Measurements from ENCODE around the gene SLIT1. TPM values are rescaled to one million over a fixed set of nuclear protein-coding genes. Genes with fewer than 3 reads are reported as not detected.

The SLIT1 gene
- total and polyA plus RNA-seq, 2 experiments from 2014 or later = not detected

GRCh38 chr10:97229322-97230015, 43.7 kb upstream of the SLIT1 start:
- H3K27ac ChIP-seq = peak overlapping the region; percentile 31
- H3K79me2 ChIP-seq (ENCODE audit: insufficient read depth) = no peaks in the 10 kb centered on the region
- in situ Hi-C loops (cut with MboI) = no loop called here
- H3K4me3 ChIP-seq = no peak overlapping the region
- no peaks in the 10 kb centered on the region for H3K9me2 ChIP-seq (ENCODE audit: insufficient read depth)
- H4K20me1 ChIP-seq (ENCODE audit: insufficient read depth) = no peaks in the 10 kb centered on the region
- peaks cover 28% of the 10 kb centered on the region for H3K4me1 ChIP-seq (ENCODE audit: insufficient read depth)
- no peaks in the 10 kb centered on the region for H3K36me3 ChIP-seq (ENCODE audit: low read depth)
- no peak overlapping the region for H3K4me2 ChIP-seq (ENCODE audit: unreplicated experiment)
- peaks cover 23% of the 10 kb centered on the region; the same call in 1 of the 2 replicates for H3F3A ChIP-seq (ENCODE audit: insufficient read depth)
- peak; percentile 52 for DNase-seq
- no peaks in the 10 kb centered on the region for H3K9me3 ChIP-seq (ENCODE audit: low read depth)
- no peak overlapping the region for H2AFZ ChIP-seq
- TF ChIP-seq EZH2phosphoT487 (IDR thresholded peaks at IDR 0.05; ENCODE audit: insufficient read depth, low read depth) = no peak
- no peak for TF ChIP-seq EZH2 (IDR thresholded peaks at IDR 0.05; ENCODE audit: insufficient read depth, poor library complexity, severe bottlenecking)
- 90 to 94% methylated on average over 1 of the region's 1 CpG for WGBS, 2 experiments (ENCODE audit: low coverage in 1 of 2, low lambda C conversion rate in 2 of 2, missing lambda C conversion rate in 2 of 2)
- no peaks in the 10 kb centered on the region for H3K27me3 ChIP-seq (replicated peaks; ENCODE audit: insufficient read depth)
- no peak overlapping the region for H3K9ac ChIP-seq

DNA sequence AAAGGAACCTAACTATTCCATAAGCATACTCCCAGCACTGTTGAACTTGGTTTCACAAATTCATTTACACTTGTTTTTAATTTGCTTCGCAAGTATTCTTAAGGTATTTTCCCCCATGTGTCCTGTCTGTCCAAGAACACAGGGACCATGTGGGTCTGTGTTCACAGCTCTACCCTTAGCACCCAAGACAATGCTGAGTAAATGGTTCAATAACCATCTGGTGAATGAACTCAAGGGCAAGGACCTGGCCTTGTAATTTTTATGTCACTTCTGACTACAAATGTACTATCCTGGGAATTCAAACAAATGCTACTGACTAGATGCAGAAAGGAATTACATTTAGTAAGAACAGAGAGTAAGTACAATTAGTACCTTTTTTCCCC, 43.0 kb upstream of the SLIT1 start:
- no peak for TF ChIP-seq EZH2phosphoT487 (IDR thresholded peaks at IDR 0.05; ENCODE audit: insufficient read depth, low read depth)
- no peak for TF ChIP-seq EZH2 (IDR thresholded peaks at IDR 0.05; ENCODE audit: insufficient read depth, poor library complexity, severe bottlenecking)
- Histone ChIP-seq H3K27me3 (replicated peaks; ENCODE audit: insufficient read depth) (no peaks in the 10 kb centered on the region), H3K4me2 (ENCODE audit: unreplicated experiment) (no peak overlapping the region), H3K4me3 (no peak overlapping the region), H3K9me2 (ENCODE audit: insufficient read depth) (no peaks in the 10 kb centered on the region), H2AFZ (no peak overlapping the region), H3F3A (ENCODE audit: insufficient read depth) (peaks cover 23% of the 10 kb centered on the region; the same call in 1 of the 2 replicates), H3K9ac (no peak overlapping the region), H3K9me3 (ENCODE audit: low read depth) (no peaks in the 10 kb centered on the region), H3K27ac (no peak overlapping the region), H3K79me2 (ENCODE audit: insufficient read depth) (no peaks in the 10 kb centered on the region), H3K4me1 (ENCODE audit: insufficient read depth) (peaks cover 30% of the 10 kb centered on the region), H3K36me3 (ENCODE audit: low read depth) (no peaks in the 10 kb centered on the region), H4K20me1 (ENCODE audit: insufficient read depth) (no peaks in the 10 kb centered on the region)
- WGBS, 2 experiments (ENCODE audit: low coverage in 1 of 2, low lambda C conversion rate in 2 of 2, missing lambda C conversion rate in 2 of 2) = 97 to 100% methylated on average over 1 of the region's 1 CpG
- in situ Hi-C loops (cut with MboI) = no loop called here
- no peak for DNase-seq

- in situ Hi-C loops (cut with MboI) = no loop called here
- no peaks in the 10 kb centered on the region for H3K9me2 ChIP-seq (ENCODE audit: insufficient read depth)
- H3K4me3 ChIP-seq = no peak overlapping the region
- H3K9ac ChIP-seq = no peak overlapping the region
- TF ChIP-seq EZH2phosphoT487 (IDR thresholded peaks at IDR 0.05; ENCODE audit: insufficient read depth, low read depth) (no peak), EZH2 (IDR thresholded peaks at IDR 0.05; ENCODE audit: insufficient read depth, poor library complexity, severe bottlenecking) (no peak)
- WGBS, 2 experiments (ENCODE audit: low coverage in 1 of 2, low lambda C conversion rate in 2 of 2, missing lambda C conversion rate in 2 of 2) = 94 to 95% methylated on average over 3 of the region's 3 CpGs
- no peaks in the 10 kb centered on the region for H3K27me3 ChIP-seq (replicated peaks; ENCODE audit: insufficient read depth)
- H3K9me3 ChIP-seq (ENCODE audit: low read depth) = no peaks in the 10 kb centered on the region
- DNase-seq = no peak
- H3K27ac ChIP-seq = no peak overlapping the region
- no peaks in the 10 kb centered on the region for H3K79me2 ChIP-seq (ENCODE audit: insufficient read depth)
- H3K4me2 ChIP-seq (ENCODE audit: unreplicated experiment) = no peak overlapping the region
- peaks cover 23% of the 10 kb centered on the region; the same call in 1 of the 2 replicates for H3F3A ChIP-seq (ENCODE audit: insufficient read depth)
- peaks cover 30% of the 10 kb centered on the region for H3K4me1 ChIP-seq (ENCODE audit: insufficient read depth)
- no peak overlapping the region for H2AFZ ChIP-seq
- H4K20me1 ChIP-seq (ENCODE audit: insufficient read depth) = no peaks in the 10 kb centered on the region
- H3K36me3 ChIP-seq (ENCODE audit: low read depth) = no peaks in the 10 kb centered on the region
These were observed 42.5 kb upstream of the SLIT1 start for GRCh38 chr10:97228130-97228774.

GRCh38 chr10:97226398-97226797, 40.6 kb upstream of the SLIT1 start:
- Histone ChIP-seq H3K4me1 (ENCODE audit: insufficient read depth) (peaks cover 30% of the 10 kb centered on the region), H3K27ac (no peak overlapping the region), H3K4me3 (no peak overlapping the region), H4K20me1 (ENCODE audit: insufficient read depth) (no peaks in the 10 kb centered on the region), H3K4me2 (ENCODE audit: unreplicated experiment) (no peak overlapping the region), H3K79me2 (ENCODE audit: insufficient read depth) (no peaks in the 10 kb centered on the region), H3K9me2 (ENCODE audit: insufficient read depth) (no peaks in the 10 kb centered on the region), H2AFZ (no peak overlapping the region), H3F3A (ENCODE audit: insufficient read depth) (peaks cover 23% of the 10 kb centered on the region; the same call in 1 of the 2 replicates), H3K27me3 (replicated peaks; ENCODE audit: insufficient read depth) (no peaks in the 10 kb centered on the region), H3K9me3 (ENCODE audit: low read depth) (no peaks in the 10 kb centered on the region), H3K36me3 (ENCODE audit: low read depth) (no peaks in the 10 kb centered on the region), H3K9ac (no peak overlapping the region)
- TF ChIP-seq EZH2phosphoT487 (IDR thresholded peaks at IDR 0.05; ENCODE audit: insufficient read depth, low read depth) = no peak
- TF ChIP-seq EZH2 (IDR thresholded peaks at IDR 0.05; ENCODE audit: insufficient read depth, poor library complexity, severe bottlenecking) = no peak
- 83% methylated on average over 4 of the region's 4 CpGs for WGBS, 2 experiments (ENCODE audit: low coverage in 1 of 2, low lambda C conversion rate in 2 of 2, missing lambda C conversion rate in 2 of 2)
- in situ Hi-C loops (cut with MboI) = no loop called here
- no peak for DNase-seq

Data from GM23248 (cell line).